Amygdala (tissue), 56 donors: Measurements from ENCODE around the gene PSMB7.

ENCODE experiments used
- DNase-seq, 56 donors: peaks; one replicate each; lab custom pipeline; 2025; lab: John Stamatoyannopoulos, UW

The PSMB7 gene

GRCh38 chr9:124414612-124415011, 630 bp downstream of the PSMB7 start:
- DNase-seq, result no peak

GRCh38 chr9:124412228-124412575, 3.0 kb downstream of the PSMB7 start:
- DNase-seq, result no peak

GRCh38 chr9:124411514-124412227, 3.6 kb downstream of the PSMB7 start:
- no peak for DNase-seq

- DNase-seq, result no peak
Observed at GRCh38 chr9:124410321-124410913, 4.8 kb downstream of the PSMB7 start.

GRCh38 chr9:124409410-124409809, 5.8 kb downstream of the PSMB7 start:
- no peak for DNase-seq

- DNase-seq, result no peak
Observed at GRCh38 chr9:124403246-124403645, 12.0 kb downstream of the PSMB7 start.

GRCh38 chr9:124399968-124400940, 15.0 kb downstream of the PSMB7 start:
- DNase-seq, result no peak

- peak in 7 of 56 donors; percentile 6 to 44 (median 27) for DNase-seq
Observed at GRCh38 chr9:124399323-124399967, 15.8 kb downstream of the PSMB7 start.

GRCh38 chr9:124398191-124398935, 16.9 kb downstream of the PSMB7 start:
- no peak for DNase-seq

- DNase-seq, result no peak
Observed at GRCh38 chr9:124395826-124396225, 19.4 kb downstream of the PSMB7 start.

GRCh38 chr9:124394596-124394995, 20.6 kb downstream of the PSMB7 start:
- DNase-seq, result no peak

- DNase-seq, result no peak
Observed at GRCh38 chr9:124394167-124394566, 21.1 kb downstream of the PSMB7 start.

GRCh38 chr9:124392871-124393460, 22.3 kb downstream of the PSMB7 start:
- peak in 46 of 56 donors; percentile 14 to 86 (median 58) for DNase-seq

- peak in 4 of 56 donors; percentile 8 to 43 (median 22) for DNase-seq
Observed at GRCh38 chr9:124392254-124392870, 22.9 kb downstream of the PSMB7 start.

GRCh38 chr9:124390794-124391658, 24.2 kb downstream of the PSMB7 start:
- no peak for DNase-seq

- no peak for DNase-seq
Observed at GRCh38 chr9:124389146-124389939, 25.9 kb downstream of the PSMB7 start.
